ENCODE measurements around the gene MRPL46.

DNA sequence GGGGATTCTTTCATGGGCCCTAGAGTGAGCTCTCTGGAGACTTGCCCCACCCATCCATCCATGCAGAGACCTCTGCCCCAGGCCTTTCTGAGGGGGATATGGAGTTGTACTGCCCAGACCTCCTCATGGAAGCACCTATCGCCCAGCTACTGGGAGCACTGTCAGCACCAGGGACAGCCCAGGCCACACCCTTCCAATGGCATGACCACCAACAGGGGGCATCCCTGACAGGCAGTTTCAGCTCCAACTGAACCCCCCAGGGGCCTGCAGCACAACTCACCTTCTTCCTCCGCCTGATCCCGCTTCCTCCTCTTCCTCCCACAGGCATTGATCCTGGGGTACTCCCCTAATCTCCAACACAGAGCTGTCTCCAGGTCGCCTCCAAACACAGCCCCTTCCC is 22.1 kb upstream of the MRPL46 start:
- TF ChIP-seq, protein P1, sequence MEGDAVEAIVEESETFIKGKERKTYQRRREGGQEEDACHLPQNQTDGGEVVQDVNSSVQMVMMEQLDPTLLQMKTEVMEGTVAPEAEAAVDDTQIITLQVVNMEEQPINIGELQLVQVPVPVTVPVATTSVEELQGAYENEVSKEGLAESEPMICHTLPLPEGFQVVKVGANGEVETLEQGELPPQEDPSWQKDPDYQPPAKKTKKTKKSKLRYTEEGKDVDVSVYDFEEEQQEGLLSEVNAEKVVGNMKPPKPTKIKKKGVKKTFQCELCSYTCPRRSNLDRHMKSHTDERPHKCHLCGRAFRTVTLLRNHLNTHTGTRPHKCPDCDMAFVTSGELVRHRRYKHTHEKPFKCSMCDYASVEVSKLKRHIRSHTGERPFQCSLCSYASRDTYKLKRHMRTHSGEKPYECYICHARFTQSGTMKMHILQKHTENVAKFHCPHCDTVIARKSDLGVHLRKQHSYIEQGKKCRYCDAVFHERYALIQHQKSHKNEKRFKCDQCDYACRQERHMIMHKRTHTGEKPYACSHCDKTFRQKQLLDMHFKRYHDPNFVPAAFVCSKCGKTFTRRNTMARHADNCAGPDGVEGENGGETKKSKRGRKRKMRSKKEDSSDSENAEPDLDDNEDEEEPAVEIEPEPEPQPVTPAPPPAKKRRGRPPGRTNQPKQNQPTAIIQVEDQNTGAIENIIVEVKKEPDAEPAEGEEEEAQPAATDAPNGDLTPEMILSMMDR (IDR thresholded peaks at IDR 0.05 in 4 of 5, conservative IDR thresholded peaks at IDR 0.05 in 1 of 5): no peak
- no peak for TF ChIP-seq POLR2A (IDR thresholded peaks at IDR 0.05)

All from gastrocnemius medialis (tissue), 4 donors.